Dedifferentiated amniotic fluid mesenchymal stem cell (primary cell): ENCODE measurements around the gene CFAP221.
A peak's percentile ranks its signal among the peaks of the same experiment; 100 is the strongest.

Source experiments
- DNase-seq: peaks from one replicate; pipeline ENCODE4 v3.0.0-alpha.2; 2016; ENCODE audit errors: extremely low spot score

Gene CFAP221

GRCh38 chr2:119680457-119681202 is 136.4 kb downstream of the CFAP221 start:
- DNase-seq: no peak

- DNase-seq: no peak
Measured at GRCh38 chr2:119681203-119681867, 137.1 kb downstream of the CFAP221 start.

- DNase-seq: no peak
Measured at GRCh38 chr2:119681868-119682220, 137.6 kb downstream of the CFAP221 start.

GRCh38 chr2:119682578-119682977 is 138.3 kb downstream of the CFAP221 start:
- DNase-seq: no peak

- no peak for DNase-seq
Measured at GRCh38 chr2:119683074-119683712, 138.9 kb downstream of the CFAP221 start.

- DNase-seq: no peak
Measured at GRCh38 chr2:119683713-119684443, 139.6 kb downstream of the CFAP221 start.

- no peak for DNase-seq
Measured at GRCh38 chr2:119684518-119684917, 140.3 kb downstream of the CFAP221 start.

GRCh38 chr2:119688616-119689015 is 144.4 kb downstream of the CFAP221 start:
- no peak for DNase-seq

GRCh38 chr2:119689218-119689617 is 145.0 kb downstream of the CFAP221 start:
- no peak for DNase-seq

- no peak for DNase-seq
Measured at GRCh38 chr2:119691189-119691588, 146.9 kb downstream of the CFAP221 start.

GRCh38 chr2:119691651-119692245 is 147.5 kb downstream of the CFAP221 start:
- no peak for DNase-seq

- no peak for DNase-seq
Measured at GRCh38 chr2:119692310-119692709, 148.1 kb downstream of the CFAP221 start.

- DNase-seq: no peak
Measured at GRCh38 chr2:119692954-119693353, 148.7 kb downstream of the CFAP221 start.

GRCh38 chr2:119693567-119693966 is 149.3 kb downstream of the CFAP221 start:
- DNase-seq: no peak

GRCh38 chr2:119693967-119694366 is 149.7 kb downstream of the CFAP221 start:
- no peak for DNase-seq

GRCh38 chr2:119694470-119694844 is 150.2 kb downstream of the CFAP221 start:
- no peak for DNase-seq

- DNase-seq: peak; percentile 27
Measured at GRCh38 chr2:119694845-119695521, 150.7 kb downstream of the CFAP221 start.

- no peak for DNase-seq
Measured at GRCh38 chr2:119696005-119696404, 151.8 kb downstream of the CFAP221 start.

GRCh38 chr2:119696494-119697030 is 152.3 kb downstream of the CFAP221 start:
- DNase-seq: no peak

- no peak for DNase-seq
Measured at GRCh38 chr2:119697290-119698020, 153.2 kb downstream of the CFAP221 start.
